IMR-90 (cell line): ENCODE measurements around the gene ANKIB1. TPM values are rescaled to one million over a fixed set of nuclear protein-coding genes. Genes with fewer than 3 reads are reported as not detected.

Experiments used
- ATAC-seq: fragments of 200-7000 bp; cut with Tn5 transposase; 2 replicates; pipeline ENCODE4 v1.9.1; 2020; ENCODE audit warnings: low read depth, mild to moderate bottlenecking, moderate library complexity
- BruUV-seq: library from RNA; stranded (reverse); fragments of 400-500 nt; replicated peaks from 2 replicates; lab custom pipeline; 2021; lab: Mats Ljungman, UMichigan
- CTCF ChIA-PET: fragments of 300-600 bp; formaldehyde crosslinking; extraction: SDS; loops from one replicate; lab custom pipeline; 2021; ENCODE audit warnings: antibody characterized with exemption; lab: Yijun Ruan, JAX
- POLR2A ChIA-PET: fragments of 300-600 bp; sonication (Branson Sonifier 250); formaldehyde crosslinking; loops from one replicate; lab custom pipeline; 2022; ENCODE audit warnings: antibody characterized with exemption; ENCODE audit not compliant: unreplicated experiment; lab: Charles Lee
- DNase-seq: peaks from one replicate; pipeline ENCODE4 v3.0.0; 2013
- H2AFZ ChIP-seq: replicated peaks from 2 replicates; pipeline ENCODE3; 2013; ENCODE audit warnings: low read length, mild to moderate bottlenecking; ENCODE audit not compliant: poor library complexity
- H2AK5ac ChIP-seq: 2 replicates; pipeline ENCODE4 v1.6.1; 2013; ENCODE audit warnings: low read depth, low read length, inconsistent platforms
- H2AK9ac ChIP-seq: replicated peaks from 2 replicates; pipeline ENCODE3; 2013; ENCODE audit warnings: mild to moderate bottlenecking, low read depth, low read length, moderate library complexity; ENCODE audit not compliant: poor library complexity
- H2BK120ac ChIP-seq: 2 replicates; pipeline ENCODE4 v1.6.1; 2013; ENCODE audit warnings: low read depth, low read length, inconsistent platforms
- H2BK15ac ChIP-seq: 3 replicates; pipeline ENCODE4 v1.6.1; 2013; ENCODE audit warnings: low read depth, low read length, inconsistent platforms
- H2BK20ac ChIP-seq: 2 replicates; pipeline ENCODE4 v1.6.1; 2013; ENCODE audit warnings: low read depth, mild to moderate bottlenecking, inconsistent platforms, low read length, moderate library complexity
- H2BK5ac ChIP-seq: 2 replicates; pipeline ENCODE4 v1.6.1; 2013; ENCODE audit warnings: mild to moderate bottlenecking, low read depth, low read length, inconsistent platforms; ENCODE audit not compliant: poor library complexity, severe bottlenecking
- H3K14ac ChIP-seq: replicated peaks from 2 replicates; pipeline ENCODE4 v1.6.1; 2013; ENCODE audit warnings: low read depth, low read length, inconsistent platforms
- H3K18ac ChIP-seq: 2 replicates; pipeline ENCODE4 v1.6.1; 2013; ENCODE audit warnings: low read depth, low read length, control low read depth
- H3K23ac ChIP-seq: 2 replicates; pipeline ENCODE4 v1.6.1; 2013; ENCODE audit warnings: low read depth, low read length, inconsistent platforms
- H3K27ac ChIP-seq: 2 replicates; pipeline ENCODE4 v1.5.1; 2013; ENCODE audit warnings: mild to moderate bottlenecking, control low read depth, low read length; ENCODE audit not compliant: insufficient read depth
- H3K27me3 ChIP-seq: 2 replicates; pipeline ENCODE4 v1.6.1; 2013; ENCODE audit warnings: low read length; ENCODE audit not compliant: control insufficient read depth, insufficient read depth
- H3K36me3 ChIP-seq: 2 replicates; pipeline ENCODE4 v1.6.1; 2013; ENCODE audit warnings: low read length, mixed read lengths; ENCODE audit not compliant: control insufficient read depth, insufficient read depth
- H3K4ac ChIP-seq: 2 replicates; pipeline ENCODE4 v1.6.1; 2013; ENCODE audit warnings: low read depth, low read length, inconsistent platforms
- H3K4me1 ChIP-seq: 2 replicates; pipeline ENCODE4 v1.6.1; 2013; ENCODE audit warnings: low read length, mixed read lengths; ENCODE audit not compliant: control insufficient read depth, insufficient read depth
- H3K4me2 ChIP-seq: 2 replicates; pipeline ENCODE4 v1.6.1; 2013; ENCODE audit warnings: low read depth, mild to moderate bottlenecking, control low read depth, low read length, moderate library complexity
- H3K4me3 ChIP-seq: 2 replicates; pipeline ENCODE4 v1.5.1; 2013; ENCODE audit warnings: low read depth, mild to moderate bottlenecking, control low read depth, low read length, moderate library complexity; ENCODE audit not compliant: insufficient read depth
- H3K56ac ChIP-seq: 2 replicates; pipeline ENCODE4 v1.6.1; 2013; ENCODE audit warnings: low read length, inconsistent platforms; ENCODE audit not compliant: insufficient read depth; ENCODE audit errors: extremely low read depth
- H3K79me1 ChIP-seq, 2 experiments: 2 replicates each; pipeline ENCODE4 v1.6.1; 2013; ENCODE audit warnings: low read length in 2 of 2, inconsistent platforms in 1 of 2, low read depth in 1 of 2
- H3K9ac ChIP-seq: 2 replicates; pipeline ENCODE4 v1.6.1; 2013; ENCODE audit warnings: low read depth, low read length, control low read depth
- H3K9me1 ChIP-seq: 2 replicates; pipeline ENCODE4 v1.6.1; 2013; ENCODE audit warnings: low read length, inconsistent platforms; ENCODE audit not compliant: insufficient read depth
- H3K9me3 ChIP-seq: 2 replicates; pipeline ENCODE4 v1.6.1; 2013; ENCODE audit warnings: low read length; ENCODE audit not compliant: control insufficient read depth, insufficient read depth
- H4K20me1 ChIP-seq: 2 replicates; pipeline ENCODE4 v1.6.1; 2013; ENCODE audit warnings: low read length, inconsistent platforms; ENCODE audit not compliant: insufficient read depth
- H4K5ac ChIP-seq: 2 replicates; pipeline ENCODE4 v1.6.1; 2013; ENCODE audit warnings: mild to moderate bottlenecking, low read depth, low read length, control low read depth
- H4K8ac ChIP-seq, 2 experiments: 2 replicates each; pipeline ENCODE4 v1.6.1; 2013; ENCODE audit warnings: low read depth in 2 of 2, low read length in 2 of 2, control low read depth in 1 of 2, inconsistent platforms in 1 of 2
- H4K91ac ChIP-seq: 2 replicates; pipeline ENCODE4 v1.6.1; 2013; ENCODE audit warnings: low read depth, low read length, inconsistent platforms; ENCODE audit not compliant: insufficient read depth
- BHLHE40 ChIP-seq: fragments of 150-350 bp; IDR thresholded peaks from 2 replicates; pipeline ENCODE4 v1.6.1; 2016; ENCODE audit warnings: mild to moderate bottlenecking, low read depth, low read length
- CEBPB ChIP-seq: IDR thresholded peaks from 2 replicates; pipeline ENCODE4 v1.6.1; 2012; ENCODE audit warnings: low read depth, low read length, improper control_type of control experiment
- CHD1 ChIP-seq: IDR thresholded peaks from 2 replicates; pipeline ENCODE4 v1.6.1; 2012; ENCODE audit warnings: low read depth, low read length, improper control_type of control experiment
- CTCF ChIP-seq: conservative IDR thresholded peaks from 2 replicates; pipeline ENCODE4 v1.5.1; 2012; ENCODE audit warnings: mild to moderate bottlenecking, low read depth, low read length, improper control_type of control experiment
- MAFK ChIP-seq: IDR thresholded peaks from 2 replicates; pipeline ENCODE4 v1.6.1; 2012; ENCODE audit warnings: low read depth, low read length, improper control_type of control experiment
- MXI1 ChIP-seq: IDR thresholded peaks from 2 replicates; pipeline ENCODE4 v1.6.1; 2012; ENCODE audit warnings: low read depth, mild to moderate bottlenecking, low read length, moderate library complexity, borderline replicate concordance
- POLR2A ChIP-seq: IDR thresholded peaks from 2 replicates; pipeline ENCODE4 v1.6.1; 2012; ENCODE audit warnings: mild to moderate bottlenecking, low read depth, low read length
- RAD21 ChIP-seq: IDR thresholded peaks from 2 replicates; pipeline ENCODE4 v1.6.1; 2012; ENCODE audit warnings: low read length, improper control_type of control experiment
- SMC3 ChIP-seq: fragments of 150-350 bp; IDR thresholded peaks from 2 replicates; pipeline ENCODE4 v1.6.1; 2016; ENCODE audit warnings: low read depth, mild to moderate bottlenecking, antibody characterized with exemption, low read length, moderate library complexity
- WGBS, 2 experiments: methylation state at CpG; one replicate each; pipeline versions ENCODE4 v1.1.5 to v1.1.7; 2013; ENCODE audit warnings: missing lambda C conversion rate in 2 of 2; ENCODE audit not compliant: insufficient read length in 1 of 2; ENCODE audit errors: extremely low coverage in 2 of 2; 5-methylcytosine and 5-hydroxymethylcytosine counted together
- dilution Hi-C: fragments of 300-500 bp; cut with HindIII; formaldehyde crosslinking; loops from one replicate; pipeline ENCODE4 v1.14.3; 2018; ENCODE audit warnings: low sequenced_read_pairs; ENCODE audit not compliant: unreplicated experiment
- in situ Hi-C: fragments of 300-500 bp; cut with MboI; formaldehyde crosslinking; loops from 3 replicates; pipeline ENCODE4 v1.14.3; 2019; ENCODE audit warnings: low sequenced_read_pairs, inconsistent platforms, mixed read lengths
- intact Hi-C: fragments of 100-400 bp; cut with micrococcal nuclease; formaldehyde crosslinking; loops from 2 replicates; pipeline ENCODE4 v1.10.0; 2022
- polyA plus RNA-seq, 3 experiments: library from polyadenylated mRNA; depleted of rRNA; stranded (reverse); fragments of >200 nt; gene quantifications; 2 replicates each; pipeline ENCODE4 v1.2.3, GENCODE V29; 2012; ENCODE audit warnings: low replicate concordance in 1 of 3
- total RNA-seq: library from RNA; depleted of rRNA; stranded (reverse); fragments of >200 nt; gene quantifications from 2 replicates; pipeline ENCODE4 v1.2.3, GENCODE V29; 2012

The ANKIB1 gene
- total and polyA plus RNA-seq, 2 of the 4 experiments (the other 2 are of a cell fraction) = 18.7 to 33.9 TPM

- no peak overlapping the region for H3K27ac ChIP-seq
- no peak overlapping the region for H2AFZ ChIP-seq
- H3K56ac ChIP-seq = no peak overlapping the region
- H2BK5ac ChIP-seq = no peak overlapping the region
- H3K14ac ChIP-seq = no peak overlapping the region
- no TSS peak for BruUV-seq
- no peak overlapping the region for H3K18ac ChIP-seq
- H3K9me1 ChIP-seq = no peaks in the 10 kb centered on the region
- H4K8ac ChIP-seq = no peak overlapping the region
- ChIA-PET POLR2A (no interaction called here), CTCF (interaction anchor here (1.1 kb wide), 1 partner anchor 16 kb away, joined by 4 read pairs; no protein-coding TSS in a partner anchor)
- H2AK9ac ChIP-seq = no peak overlapping the region
- H3K23ac ChIP-seq = no peak overlapping the region
- H3K27me3 ChIP-seq = no peaks in the 10 kb centered on the region
- dilution Hi-C loops = no loop called here
- DNase-seq (no peak), ATAC-seq (no peak)
- TF ChIP-seq CTCF (no peak), MXI1 (no peak), MAFK (no peak), BHLHE40 (no peak), POLR2A (no peak), RAD21 (no peak), CHD1 (no peak), CEBPB (no peak), SMC3 (no peak)
- H3K4me1 ChIP-seq = peaks cover 2% of the 10 kb centered on the region; the same call in 1 of the 2 replicates
- peaks cover 20% of the 10 kb centered on the region; the same call in 1 of the 2 replicates for H4K20me1 ChIP-seq
- no peak overlapping the region for H3K4me3 ChIP-seq
- H3K4me2 ChIP-seq = no peak overlapping the region
- H3K9me3 ChIP-seq = no peaks in the 10 kb centered on the region
- H2BK20ac ChIP-seq = no peak overlapping the region
- no peak overlapping the region for H2AK5ac ChIP-seq
- H3K79me1 ChIP-seq = peaks cover 40 to 42% of the 10 kb centered on the region in 2 experiments
- H3K9ac ChIP-seq = no peak overlapping the region
- no peak overlapping the region for H4K91ac ChIP-seq
- no peak overlapping the region for H3K4ac ChIP-seq
- no peak overlapping the region for H2BK15ac ChIP-seq
- no peaks in the 10 kb centered on the region for H3K36me3 ChIP-seq
- no peak overlapping the region for H2BK120ac ChIP-seq
- WGBS, 2 experiments = no CpG with 5 or more reads among the region's 2 CpGs
- in situ Hi-C loops = no loop called here
- intact Hi-C loops = no loop called here
- no peak overlapping the region for H4K5ac ChIP-seq
Measured at GRCh38 chr7:92281031-92281430, 35.3 kb downstream of the ANKIB1 start.
